Mesendoderm (in vitro differentiated cells): Measurements from ENCODE around the gene PLEK2.
"Not testable (repeated sequence)": the region's sequence is repeated elsewhere in the genome, so short reads cannot be mapped to it uniquely, and the experiment has no call there.

Source experiments
- DNase-seq: peaks from one replicate; pipeline ENCODE4 v3.0.0; 2013
- H2AK5ac ChIP-seq: 2 replicates; pipeline ENCODE4 v1.6.1; 2013; ENCODE audit warnings: low read length, inconsistent platforms
- H2BK120ac ChIP-seq: 2 replicates; pipeline ENCODE4 v1.6.1; 2013; ENCODE audit warnings: low read depth, mild to moderate bottlenecking, low read length, moderate library complexity, mixed read lengths
- H2BK15ac ChIP-seq: replicated peaks from 2 replicates; pipeline ENCODE4 v1.6.1; 2013; ENCODE audit warnings: low read depth, mild to moderate bottlenecking, moderate library complexity
- H2BK5ac ChIP-seq: 2 replicates; pipeline ENCODE4 v1.6.1; 2013; ENCODE audit warnings: low read length, inconsistent platforms
- H3K18ac ChIP-seq: 2 replicates; pipeline ENCODE4 v1.6.1; 2013; ENCODE audit warnings: mild to moderate bottlenecking, low read length, mixed read lengths
- H3K23ac ChIP-seq: one replicate; pipeline ENCODE4 v1.6.1; 2013; ENCODE audit warnings: low read length
- H3K27ac ChIP-seq: 2 replicates; pipeline ENCODE4 v1.5.1; 2013; ENCODE audit warnings: low read depth, mild to moderate bottlenecking, inconsistent platforms, low read length, moderate library complexity
- H3K27me3 ChIP-seq: 2 replicates; pipeline ENCODE4 v1.6.1; 2013; ENCODE audit warnings: low read length, control low read depth, mild to moderate bottlenecking, inconsistent platforms; ENCODE audit not compliant: insufficient read depth, poor library complexity
- H3K36me3 ChIP-seq: 2 replicates; pipeline ENCODE4 v1.6.1; 2013; ENCODE audit warnings: low read length, inconsistent platforms; ENCODE audit not compliant: control insufficient read depth, insufficient read depth
- H3K4ac ChIP-seq: one replicate; pipeline ENCODE4 v1.6.1; 2013; ENCODE audit warnings: low read depth, mild to moderate bottlenecking, low read length, moderate library complexity
- H3K4me1 ChIP-seq: 2 replicates; pipeline ENCODE4 v1.6.1; 2013; ENCODE audit warnings: low read depth, low read length, inconsistent platforms; ENCODE audit not compliant: control insufficient read depth
- H3K4me2 ChIP-seq: 2 replicates; pipeline ENCODE4 v1.6.1; 2013; ENCODE audit warnings: low read length
- H3K4me3 ChIP-seq: 2 replicates; pipeline ENCODE4 v1.5.1; 2013; ENCODE audit warnings: mild to moderate bottlenecking, low read length
- H3K56ac ChIP-seq: one replicate; pipeline ENCODE4 v1.6.1; 2013; ENCODE audit warnings: low read length
- H3K79me1 ChIP-seq: 2 replicates; pipeline ENCODE4 v1.6.1; 2013; ENCODE audit warnings: low read length, inconsistent platforms
- H3K79me2 ChIP-seq: 2 replicates; pipeline ENCODE4 v1.6.1; 2013; ENCODE audit warnings: mild to moderate bottlenecking, low read length; ENCODE audit not compliant: control insufficient read depth, insufficient read depth
- H3K9ac ChIP-seq: 2 replicates; pipeline ENCODE4 v1.6.1; 2013; ENCODE audit warnings: low read length, inconsistent platforms
- H4K5ac ChIP-seq: one replicate; pipeline ENCODE4 v1.6.1; 2013; ENCODE audit warnings: low read length
- H4K8ac ChIP-seq: one replicate; pipeline ENCODE4 v1.6.1; 2013; ENCODE audit warnings: low read depth, mild to moderate bottlenecking, control low read depth, low read length, moderate library complexity
- WGBS: extraction: QIAGEN DNeasy Blood & Tissue Kit; methylation state at CpG from one replicate; pipeline ENCODE4 v1.1.7; 2013; ENCODE audit warnings: low lambda C conversion rate, missing lambda C conversion rate; ENCODE audit not compliant: insufficient coverage; ENCODE audit errors: extremely low coverage; 5-methylcytosine and 5-hydroxymethylcytosine counted together

Gene PLEK2

GRCh38 chr14:67453575-67454300, 41.8 kb upstream of the PLEK2 start:
- Histone ChIP-seq H3K9ac (no peak overlapping the region), H3K56ac (no peak overlapping the region), H2BK120ac (no peak overlapping the region), H3K27me3 (no peaks in the 10 kb centered on the region), H3K36me3 (no peaks in the 10 kb centered on the region), H3K79me1 (no peaks in the 10 kb centered on the region), H3K4ac (no peak overlapping the region), H3K27ac (no peak overlapping the region), H2BK15ac (no peak overlapping the region), H4K5ac (no peak overlapping the region), H3K79me2 (no peaks in the 10 kb centered on the region), H3K4me2 (no peak overlapping the region), H4K8ac (no peak overlapping the region), H3K4me1 (no peaks in the 10 kb centered on the region), H2AK5ac (no peak overlapping the region), H2BK5ac (no peak overlapping the region), H3K18ac (no peak overlapping the region), H3K4me3 (no peak overlapping the region), H3K23ac (no peak overlapping the region)
- no CpG with 5 or more reads among the region's 5 CpGs for WGBS
- DNase-seq = no peak

GRCh38 chr14:67451667-67452066, 39.7 kb upstream of the PLEK2 start:
- not testable (repeated sequence) for H2BK15ac ChIP-seq, H3K18ac ChIP-seq, H2BK120ac ChIP-seq, H3K36me3 ChIP-seq, H3K27me3 ChIP-seq, H2AK5ac ChIP-seq, H3K27ac ChIP-seq, H3K79me1 ChIP-seq, H3K79me2 ChIP-seq, DNase-seq, H3K4ac ChIP-seq, H4K5ac ChIP-seq, H2BK5ac ChIP-seq, H3K56ac ChIP-seq, H4K8ac ChIP-seq, H3K4me2 ChIP-seq, H3K4me3 ChIP-seq, H3K9ac ChIP-seq, H3K4me1 ChIP-seq, H3K23ac ChIP-seq
- WGBS = no CpG with 5 or more reads among the region's 6 CpGs

DNA sequence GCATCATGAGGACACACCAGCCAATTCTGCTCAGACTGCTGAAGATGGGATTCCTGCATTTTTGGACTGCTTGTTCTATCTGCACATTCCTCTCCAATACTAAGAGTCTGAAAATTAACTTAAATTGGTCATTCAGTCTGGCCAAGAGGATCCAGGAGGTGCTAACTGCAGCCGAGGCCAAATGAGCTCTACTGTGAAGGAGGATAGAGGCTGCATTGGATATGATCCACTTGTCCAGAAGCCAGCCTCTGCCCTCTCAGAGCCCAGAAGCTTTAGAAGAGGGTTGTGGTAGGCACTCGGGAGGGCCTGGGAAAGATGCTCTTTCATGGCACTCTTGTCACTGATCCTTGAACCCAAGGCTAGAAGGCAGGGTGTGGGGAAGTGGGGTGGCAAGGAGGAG, 37.1 kb upstream of the PLEK2 start:
- Histone ChIP-seq H4K5ac (no peak overlapping the region), H3K79me2 (no peaks in the 10 kb centered on the region)
- no CpG with 5 or more reads among the region's 2 CpGs for WGBS

GRCh38 chr14:67447033-67447381, 35.0 kb upstream of the PLEK2 start:
- H3K79me2 ChIP-seq = no peaks in the 10 kb centered on the region
- no CpG with 5 or more reads among the region's 1 CpG for WGBS
- H2BK15ac ChIP-seq = no peak overlapping the region

More for the DNA sequence above, 37.1 kb upstream of the PLEK2 start:
- Histone ChIP-seq H2BK5ac (no peak overlapping the region), H3K56ac (no peak overlapping the region), H2BK15ac (no peak overlapping the region), H3K4me1 (peaks cover 8% of the 10 kb centered on the region), H3K23ac (no peak overlapping the region), H4K8ac (no peak overlapping the region), H3K4ac (no peak overlapping the region), H2AK5ac (no peak overlapping the region), H3K79me1 (no peaks in the 10 kb centered on the region), H2BK120ac (no peak overlapping the region), H3K18ac (no peak overlapping the region), H3K4me3 (no peak overlapping the region), H3K4me2 (no peak overlapping the region), H3K9ac (no peak overlapping the region), H3K27ac (no peak overlapping the region), H3K36me3 (no peaks in the 10 kb centered on the region), H3K27me3 (no peaks in the 10 kb centered on the region)
- DNase-seq = no peak

GRCh38 chr14:67446371-67447032, 34.5 kb upstream of the PLEK2 start:
- Histone ChIP-seq H3K4me2 (no peak overlapping the region), H2BK15ac (no peak overlapping the region), H3K4me3 (no peak overlapping the region), H3K23ac (no peak overlapping the region), H4K5ac (peak overlapping the region; percentile 6), H3K79me1 (no peaks in the 10 kb centered on the region), H2AK5ac (no peak overlapping the region), H3K9ac (no peak overlapping the region), H3K18ac (no peak overlapping the region), H3K36me3 (no peaks in the 10 kb centered on the region), H3K27me3 (no peaks in the 10 kb centered on the region), H2BK5ac (peak overlapping the region; percentile 16), H3K27ac (no peak overlapping the region), H2BK120ac (no peak overlapping the region), H3K4ac (no peak overlapping the region), H3K4me1 (peaks cover 10% of the 10 kb centered on the region), H4K8ac (no peak overlapping the region), H3K79me2 (no peaks in the 10 kb centered on the region), H3K56ac (peak overlapping the region; percentile 63)
- no CpG with 5 or more reads among the region's 8 CpGs for WGBS
- no peak for DNase-seq

More at GRCh38 chr14:67447033-67447381, 35.0 kb upstream of the PLEK2 start:
- no peak overlapping the region for H2BK5ac ChIP-seq
- H3K56ac ChIP-seq = no peak overlapping the region
- H4K5ac ChIP-seq = no peak overlapping the region
- no peaks in the 10 kb centered on the region for H3K27me3 ChIP-seq
- H2BK120ac ChIP-seq = no peak overlapping the region
- H3K36me3 ChIP-seq = no peaks in the 10 kb centered on the region
- H4K8ac ChIP-seq = no peak overlapping the region
- H3K18ac ChIP-seq = no peak overlapping the region
- H3K9ac ChIP-seq = no peak overlapping the region
- H3K4me1 ChIP-seq = peaks cover 10% of the 10 kb centered on the region
- DNase-seq = no peak
- H3K27ac ChIP-seq = no peak overlapping the region
- H3K79me1 ChIP-seq = no peaks in the 10 kb centered on the region
- H3K4me3 ChIP-seq = no peak overlapping the region
- H3K4me2 ChIP-seq = no peak overlapping the region
- H3K23ac ChIP-seq = no peak overlapping the region
- H3K4ac ChIP-seq = no peak overlapping the region
- no peak overlapping the region for H2AK5ac ChIP-seq
